Neural crest cell (in vitro differentiated cells): ENCODE measurements around the gene COMMD7. TPM values are rescaled to one million over a fixed set of nuclear protein-coding genes. Genes with fewer than 3 reads are reported as not detected.
A peak's percentile ranks its signal among the peaks of the same experiment; 100 is the strongest.

Experiments
- DNase-seq: peaks from one replicate; pipeline ENCODE4 v3.0.0; 2021; ENCODE audit warnings: low read depth, mixed read lengths, low spot score
- H3K27ac Mint-ChIP-seq: one replicate; pipeline ENCODE4 v1.8.0; 2021; ENCODE audit warnings: mild to moderate bottlenecking, mixed read lengths; ENCODE audit not compliant: unreplicated experiment
- H3K27me3 Mint-ChIP-seq: 2 replicates; pipeline ENCODE4 v1.8.0; 2021; ENCODE audit warnings: low read depth, mild to moderate bottlenecking, mixed read lengths
- H3K36me3 Mint-ChIP-seq: 2 replicates; pipeline ENCODE4 v1.8.0; 2021; ENCODE audit warnings: low read depth, mild to moderate bottlenecking, mixed read lengths
- H3K4me1 Mint-ChIP-seq: 2 replicates; pipeline ENCODE4 v1.8.0; 2021; ENCODE audit warnings: mixed read lengths
- H3K4me3 Mint-ChIP-seq: one replicate; pipeline ENCODE4 v1.8.0; 2021; ENCODE audit warnings: mild to moderate bottlenecking, mixed read lengths
- H3K9me3 Mint-ChIP-seq: 2 replicates; pipeline ENCODE4 v1.8.0; 2021; ENCODE audit warnings: mixed read lengths
- total RNA-seq: library from RNA; stranded (reverse); gene quantifications from 2 replicates; pipeline ENCODE4 v1.2.1, GENCODE V29; 2021
- TF ChIP-seq, protein P1 (sequence below): fragments of 200-600 bp; sonication (generic); conservative IDR thresholded peaks from 2 replicates; pipeline ENCODE4 v1.5.0; 2021; ENCODE audit warnings: antibody characterized with exemption, mild to moderate bottlenecking

COMMD7 gene
- total RNA-seq, 1 donor from 2014 or later = 60.4 TPM

DNA sequence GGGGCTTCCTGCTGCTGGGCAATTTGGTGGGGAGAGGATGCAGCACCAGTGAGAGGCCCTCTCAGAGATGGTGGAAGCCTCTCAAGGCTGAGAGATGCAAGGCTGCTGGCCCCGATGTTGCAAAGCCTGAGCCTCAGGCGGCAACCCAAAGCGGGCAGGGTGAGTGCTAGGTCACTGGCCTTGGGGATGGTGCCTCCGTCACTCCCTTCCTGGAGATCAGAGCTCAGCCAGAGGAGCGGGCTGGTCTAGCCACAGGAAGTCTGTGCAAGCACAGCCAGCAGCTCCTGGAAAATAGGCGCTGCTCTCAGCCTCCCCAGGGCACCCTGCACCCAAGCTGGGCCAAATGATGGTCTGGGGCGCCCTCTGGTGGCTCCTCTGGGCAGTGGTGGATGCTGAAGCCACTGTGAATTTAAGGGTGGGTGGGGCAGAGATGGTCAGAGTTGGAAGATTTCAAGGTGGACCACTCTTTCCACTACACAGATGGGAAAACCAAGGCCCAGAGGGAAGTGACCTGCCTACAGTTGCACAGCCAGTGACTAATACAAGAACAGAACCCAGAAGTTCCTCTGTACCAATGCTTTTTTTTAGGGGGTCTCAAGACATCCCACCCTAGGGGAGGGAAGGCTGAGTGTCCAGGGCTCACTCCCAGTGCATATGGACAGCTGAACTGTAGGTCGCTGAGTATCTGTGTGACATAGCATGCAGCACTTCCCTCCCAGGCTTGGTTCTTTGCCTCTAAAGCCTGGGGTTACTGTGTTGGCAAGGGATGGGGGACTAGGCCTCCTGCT, 90.3 kb downstream of the COMMD7 start:
- H3K27me3 Mint-ChIP-seq = no peaks in the 10 kb centered on the region
- H3K4me1 Mint-ChIP-seq = peaks cover 8% of the 10 kb centered on the region
- H3K36me3 Mint-ChIP-seq = no peaks in the 10 kb centered on the region
- H3K9me3 Mint-ChIP-seq = no peaks in the 10 kb centered on the region
- peak overlapping the region; percentile 54 for H3K27ac Mint-ChIP-seq
- peak; percentile 99 for DNase-seq
- no peak overlapping the region for H3K4me3 Mint-ChIP-seq
- TF ChIP-seq, protein P1, sequence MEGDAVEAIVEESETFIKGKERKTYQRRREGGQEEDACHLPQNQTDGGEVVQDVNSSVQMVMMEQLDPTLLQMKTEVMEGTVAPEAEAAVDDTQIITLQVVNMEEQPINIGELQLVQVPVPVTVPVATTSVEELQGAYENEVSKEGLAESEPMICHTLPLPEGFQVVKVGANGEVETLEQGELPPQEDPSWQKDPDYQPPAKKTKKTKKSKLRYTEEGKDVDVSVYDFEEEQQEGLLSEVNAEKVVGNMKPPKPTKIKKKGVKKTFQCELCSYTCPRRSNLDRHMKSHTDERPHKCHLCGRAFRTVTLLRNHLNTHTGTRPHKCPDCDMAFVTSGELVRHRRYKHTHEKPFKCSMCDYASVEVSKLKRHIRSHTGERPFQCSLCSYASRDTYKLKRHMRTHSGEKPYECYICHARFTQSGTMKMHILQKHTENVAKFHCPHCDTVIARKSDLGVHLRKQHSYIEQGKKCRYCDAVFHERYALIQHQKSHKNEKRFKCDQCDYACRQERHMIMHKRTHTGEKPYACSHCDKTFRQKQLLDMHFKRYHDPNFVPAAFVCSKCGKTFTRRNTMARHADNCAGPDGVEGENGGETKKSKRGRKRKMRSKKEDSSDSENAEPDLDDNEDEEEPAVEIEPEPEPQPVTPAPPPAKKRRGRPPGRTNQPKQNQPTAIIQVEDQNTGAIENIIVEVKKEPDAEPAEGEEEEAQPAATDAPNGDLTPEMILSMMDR = peak; percentile 100

Other genes with a start within 250 kb of the COMMD7 start
- gene NOL4L, start 158.1 kb downstream of the COMMD7 start, total RNA-seq = 52.3 and 53.6 TPM in 2 replicates
- gene C20orf203, start 69.5 kb downstream of the COMMD7 start, total RNA-seq = 0.26 TPM in 1 of 2 replicates, not detected in the other
- gene DNMT3B, start 18.9 kb upstream of the COMMD7 start, total RNA-seq = 57.3 and 58.0 TPM in 2 replicates
- gene MAPRE1, start 76.5 kb upstream of the COMMD7 start, total RNA-seq = 291 and 304 TPM in 2 replicates
- 0.26 TPM in 1 of 2 replicates, not detected in the other for gene EFCAB8, start 115.5 kb upstream of the COMMD7 start, total RNA-seq